ENCODE data around the gene CBLB.

GRCh38 chr3:105869531-105869833 lies 670 bp upstream of the CBLB start:
- TF ChIP-seq EZH2 (IDR thresholded peaks at IDR 0.05; ENCODE audit: borderline replicate concordance, low read depth, low read length, severe bottlenecking), result no peak
- no peak for TF ChIP-seq CTCF (IDR thresholded peaks at IDR 0.05; ENCODE audit: borderline replicate concordance, extremely low read depth, low read length, poor library complexity, severe bottlenecking)
